Measurements from ENCODE around the gene TMEM40.

DNA sequence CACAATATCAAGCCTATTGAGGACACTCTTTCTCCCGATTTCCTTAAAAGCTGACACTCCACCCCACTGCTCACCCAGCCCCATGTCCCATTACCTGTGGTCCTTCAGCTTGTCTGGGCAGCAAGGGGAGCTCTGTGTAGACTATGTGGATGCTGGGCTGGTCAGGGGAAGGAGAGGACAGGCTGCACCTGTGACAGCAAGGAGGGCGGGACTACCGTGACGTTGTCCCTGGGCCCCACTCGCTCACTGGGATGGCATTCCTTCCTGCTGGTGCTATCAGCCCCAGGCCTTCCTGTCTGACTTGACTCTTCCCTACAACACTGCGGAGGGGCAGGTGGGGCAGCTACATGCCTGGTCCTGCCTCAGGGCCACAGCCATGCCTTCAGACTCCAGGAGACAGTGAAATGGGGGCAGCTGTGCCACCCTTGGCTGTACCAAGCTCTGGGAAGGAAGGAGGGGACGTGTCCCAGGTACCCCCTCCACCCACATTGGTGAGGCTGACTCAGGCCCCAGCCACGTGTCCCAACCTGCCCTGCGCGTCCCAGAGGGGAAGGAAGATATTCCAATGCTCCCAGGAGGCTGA, at the start of gene TMEM40:
- no peak for TF ChIP-seq TAF1 (IDR thresholded peaks at IDR 0.05; ENCODE audit: low read depth, low read length)
- TF ChIP-seq SPI1 (IDR thresholded peaks at IDR 0.05; ENCODE audit: low read depth, low read length): no peak
- no peak for TF ChIP-seq POLR2A (IDR thresholded peaks at IDR 0.05; ENCODE audit: low read depth, low read length)
- no peak for TF ChIP-seq POLR2AphosphoS5 (IDR thresholded peaks at IDR 0.05; ENCODE audit: low read depth, low read length)
